WTC11 (cell line): ENCODE measurements around the gene UGT3A2. TPM values are rescaled to one million over a fixed set of nuclear protein-coding genes. Genes with fewer than 3 reads are reported as not detected.

Source experiments
- ATAC-seq: fragments of 200-7000 bp; cut with Tn5 transposase; 2 replicates; pipeline ENCODE4 v1.10.0; 2021; ENCODE audit warnings: mild to moderate bottlenecking, moderate library complexity
- CTCF ChIA-PET: fragments of 300-600 bp; sonication (Branson Sonifier 250); formaldehyde crosslinking; loops from one replicate; lab custom pipeline; 2021; ENCODE audit warnings: antibody characterized with exemption; lab: Charles Lee
- POLR2A ChIA-PET: fragments of 350-600 bp; sonication (Branson Sonifier 250); formaldehyde crosslinking; loops from one replicate; lab custom pipeline; 2021; ENCODE audit warnings: antibody characterized with exemption; lab: Charles Lee
- DNase-seq: peaks from one replicate; pipeline ENCODE4 v3.0.0; 2021; ENCODE audit warnings: low spot score
- H3K27ac Mint-ChIP-seq: 2 replicates; pipeline ENCODE4 v1.8.0; 2021; ENCODE audit warnings: mixed read lengths
- H3K27me3 Mint-ChIP-seq: 2 replicates; pipeline ENCODE4 v1.8.0; 2021; ENCODE audit warnings: low read depth, mild to moderate bottlenecking, moderate library complexity, mixed read lengths
- H3K36me3 Mint-ChIP-seq: 2 replicates; pipeline ENCODE4 v1.8.0; 2021; ENCODE audit warnings: mixed read lengths
- H3K4me1 Mint-ChIP-seq: 2 replicates; pipeline ENCODE4 v1.8.0; 2022; ENCODE audit warnings: mixed read lengths
- H3K4me3 Mint-ChIP-seq: 2 replicates; pipeline ENCODE4 v1.8.0; 2021; ENCODE audit warnings: mild to moderate bottlenecking, moderate library complexity, mixed read lengths
- H3K9me3 Mint-ChIP-seq: 2 replicates; pipeline ENCODE4 v1.8.0; 2021; ENCODE audit warnings: mixed read lengths
- ATF1 ChIP-seq: sonication (generic); formaldehyde crosslinking; IDR thresholded peaks from 2 replicates; pipeline ENCODE4 v1.8.1; 2023; ENCODE audit warnings: mild to moderate bottlenecking, moderate library complexity, missing genetic modification reagents
- ETV6 ChIP-seq: sonication (generic); formaldehyde crosslinking; IDR thresholded peaks from 2 replicates; pipeline ENCODE4 v1.8.1; 2022; ENCODE audit warnings: mild to moderate bottlenecking, missing genetic modification reagents
- GRHL2 ChIP-seq: fragments of 250-450 bp; sonication (Bioruptor Pico); IDR thresholded peaks from 2 replicates; pipeline ENCODE4 v1.8.0; 2022; ENCODE audit warnings: mild to moderate bottlenecking, moderate library complexity; ENCODE audit not compliant: insufficient replicate concordance, severe bottlenecking
- JUN ChIP-seq: sonication (generic); formaldehyde crosslinking; IDR thresholded peaks from 2 replicates; pipeline ENCODE4 v1.8.0; 2023; ENCODE audit warnings: mild to moderate bottlenecking, missing genetic modification reagents
- NR3C1 ChIP-seq: sonication (generic); formaldehyde crosslinking; conservative IDR thresholded peaks from 2 replicates; pipeline ENCODE4 v1.8.1; 2023; ENCODE audit warnings: low read depth, mild to moderate bottlenecking, missing genetic modification reagents
- PRRX2 ChIP-seq: fragments of 250-450 bp; sonication (Bioruptor Pico); IDR thresholded peaks from 2 replicates; pipeline ENCODE4 v1.8.0; 2021; ENCODE audit warnings: mild to moderate bottlenecking
- SMAD3 ChIP-seq: sonication (generic); formaldehyde crosslinking; IDR thresholded peaks from 2 replicates; pipeline ENCODE4 v1.8.0; 2022; ENCODE audit warnings: missing genetic modification reagents, mild to moderate bottlenecking, borderline replicate concordance
- SMAD4 ChIP-seq: sonication (generic); formaldehyde crosslinking; IDR thresholded peaks from 2 replicates; pipeline ENCODE4 v1.8.0; 2022; ENCODE audit warnings: mild to moderate bottlenecking, missing genetic modification reagents
- TP53 ChIP-seq: sonication (generic); formaldehyde crosslinking; IDR thresholded peaks from 2 replicates; pipeline ENCODE4 v1.8.1; 2023; ENCODE audit warnings: mild to moderate bottlenecking, missing genetic modification reagents
- ZNF219 ChIP-seq: sonication (generic); formaldehyde crosslinking; IDR thresholded peaks from 2 replicates; pipeline ENCODE4 v1.8.0; 2023; ENCODE audit warnings: missing genetic modification reagents, mild to moderate bottlenecking, borderline replicate concordance
- ZNF396 ChIP-seq: fragments of 250-450 bp; sonication (Bioruptor Pico); IDR thresholded peaks from 2 replicates; pipeline ENCODE4 v1.8.0; 2021; ENCODE audit warnings: mild to moderate bottlenecking, moderate library complexity, borderline replicate concordance
- ZNF671 ChIP-seq: fragments of 250-450 bp; sonication (Bioruptor Pico); IDR thresholded peaks from 2 replicates; pipeline ENCODE4 v1.8.0; 2021; ENCODE audit warnings: mild to moderate bottlenecking
- total RNA-seq: library from RNA; stranded (reverse); gene quantifications from 3 replicates; pipeline ENCODE4 v1.2.3, GENCODE V29; 2021
- TF ChIP-seq, protein P1 (sequence below): sonication (generic); formaldehyde crosslinking; IDR thresholded peaks from 2 replicates; pipeline ENCODE4 v1.8.1; 2023; ENCODE audit warnings: mild to moderate bottlenecking, missing genetic modification reagents
- TF ChIP-seq, protein P2 (sequence below): sonication (generic); formaldehyde crosslinking; IDR thresholded peaks from 2 replicates; pipeline ENCODE4 v1.8.1; 2022; ENCODE audit warnings: mild to moderate bottlenecking, moderate library complexity, missing genetic modification reagents
- TF ChIP-seq, protein P3 (sequence below): sonication (generic); formaldehyde crosslinking; IDR thresholded peaks from 2 replicates; pipeline ENCODE4 v1.8.0; 2023; ENCODE audit warnings: mild to moderate bottlenecking, missing genetic modification reagents
- TF ChIP-seq, protein P4 (sequence below): fragments of 250-450 bp; sonication (Bioruptor Pico); IDR thresholded peaks from 2 replicates; pipeline ENCODE4 v1.9.0; 2021; ENCODE audit warnings: mild to moderate bottlenecking
- TF ChIP-seq, protein P5 (sequence below): sonication (generic); formaldehyde crosslinking; IDR thresholded peaks from 2 replicates; pipeline ENCODE4 v1.8.0; 2023; ENCODE audit warnings: missing genetic modification reagents, mild to moderate bottlenecking, borderline replicate concordance

The UGT3A2 gene
- total RNA-seq, 1 experiment from 2014 or later, result 13.6 TPM

DNA sequence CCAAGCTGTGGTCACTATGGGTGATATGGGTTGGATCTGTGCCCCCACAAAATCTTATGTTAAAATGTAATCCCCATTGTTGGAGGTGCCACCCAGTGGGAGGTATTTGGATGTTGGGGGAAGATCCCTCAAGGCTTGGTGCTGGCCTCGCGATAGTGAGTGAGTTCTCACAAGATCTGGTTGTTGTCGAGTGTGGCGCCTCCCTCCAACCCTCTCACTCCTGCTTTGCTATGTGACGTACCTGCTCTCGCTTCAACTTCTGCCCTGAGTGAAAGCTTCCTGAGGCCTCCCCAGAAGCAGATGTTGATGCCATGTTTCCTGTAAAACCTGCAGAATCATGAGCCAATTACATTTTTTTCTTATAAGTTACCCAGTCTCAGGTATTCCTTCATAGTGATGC, 35.5 kb downstream of the UGT3A2 start (continued):
- no peak for TF ChIP-seq TP53 (CRISPR knock-in tag)
- TF ChIP-seq NR3C1 (CRISPR knock-in tag), result no peak
- no peak for TF ChIP-seq SMAD4
- no peak for TF ChIP-seq ETV6 (CRISPR knock-in tag)
- TF ChIP-seq ATF1 (CRISPR knock-in tag), result no peak

DNA sequence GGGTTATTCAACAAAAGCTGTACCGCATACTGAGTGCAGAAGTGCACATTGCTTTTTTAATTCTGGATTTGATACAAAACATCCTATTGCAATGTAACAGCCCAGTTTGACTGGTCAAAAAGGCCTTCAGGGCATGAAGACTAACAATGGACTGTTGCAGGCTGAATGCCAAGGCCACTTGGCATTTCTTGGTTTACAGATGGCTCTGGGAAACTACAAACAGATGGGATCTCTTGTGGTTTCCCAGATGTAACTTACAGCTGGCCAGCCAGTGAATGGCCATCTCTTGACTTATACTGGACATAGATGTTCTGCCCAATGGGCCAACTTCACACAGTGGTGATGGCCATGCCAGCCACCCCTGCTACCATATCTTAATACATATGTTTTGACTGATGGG, 36.8 kb downstream of the UGT3A2 start:
- ChIA-PET CTCF (no interaction called here), POLR2A (no interaction called here)
- no peaks in the 10 kb centered on the region for H3K4me1 Mint-ChIP-seq
- no peak overlapping the region for H3K4me3 Mint-ChIP-seq
- no peak overlapping the region for H3K27ac Mint-ChIP-seq
- H3K27me3 Mint-ChIP-seq, result peaks cover 2% of the 10 kb centered on the region; the same call in 1 of the 2 replicates
- TF ChIP-seq, protein P1, sequence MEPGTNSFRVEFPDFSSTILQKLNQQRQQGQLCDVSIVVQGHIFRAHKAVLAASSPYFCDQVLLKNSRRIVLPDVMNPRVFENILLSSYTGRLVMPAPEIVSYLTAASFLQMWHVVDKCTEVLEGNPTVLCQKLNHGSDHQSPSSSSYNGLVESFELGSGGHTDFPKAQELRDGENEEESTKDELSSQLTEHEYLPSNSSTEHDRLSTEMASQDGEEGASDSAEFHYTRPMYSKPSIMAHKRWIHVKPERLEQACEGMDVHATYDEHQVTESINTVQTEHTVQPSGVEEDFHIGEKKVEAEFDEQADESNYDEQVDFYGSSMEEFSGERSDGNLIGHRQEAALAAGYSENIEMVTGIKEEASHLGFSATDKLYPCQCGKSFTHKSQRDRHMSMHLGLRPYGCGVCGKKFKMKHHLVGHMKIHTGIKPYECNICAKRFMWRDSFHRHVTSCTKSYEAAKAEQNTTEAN, result no peak
- TF ChIP-seq, protein P2, sequence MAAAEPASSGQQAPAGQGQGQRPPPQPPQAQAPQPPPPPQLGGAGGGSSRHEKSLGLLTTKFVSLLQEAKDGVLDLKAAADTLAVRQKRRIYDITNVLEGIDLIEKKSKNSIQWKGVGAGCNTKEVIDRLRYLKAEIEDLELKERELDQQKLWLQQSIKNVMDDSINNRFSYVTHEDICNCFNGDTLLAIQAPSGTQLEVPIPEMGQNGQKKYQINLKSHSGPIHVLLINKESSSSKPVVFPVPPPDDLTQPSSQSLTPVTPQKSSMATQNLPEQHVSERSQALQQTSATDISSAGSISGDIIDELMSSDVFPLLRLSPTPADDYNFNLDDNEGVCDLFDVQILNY (CRISPR knock-in tag), result no peak
- no peak for ATAC-seq
- H3K36me3 Mint-ChIP-seq, result peaks cover 6% of the 10 kb centered on the region; the same call in 1 of the 2 replicates
- DNase-seq, result no peak
- peaks cover 25% of the 10 kb centered on the region for H3K9me3 Mint-ChIP-seq

DNA sequence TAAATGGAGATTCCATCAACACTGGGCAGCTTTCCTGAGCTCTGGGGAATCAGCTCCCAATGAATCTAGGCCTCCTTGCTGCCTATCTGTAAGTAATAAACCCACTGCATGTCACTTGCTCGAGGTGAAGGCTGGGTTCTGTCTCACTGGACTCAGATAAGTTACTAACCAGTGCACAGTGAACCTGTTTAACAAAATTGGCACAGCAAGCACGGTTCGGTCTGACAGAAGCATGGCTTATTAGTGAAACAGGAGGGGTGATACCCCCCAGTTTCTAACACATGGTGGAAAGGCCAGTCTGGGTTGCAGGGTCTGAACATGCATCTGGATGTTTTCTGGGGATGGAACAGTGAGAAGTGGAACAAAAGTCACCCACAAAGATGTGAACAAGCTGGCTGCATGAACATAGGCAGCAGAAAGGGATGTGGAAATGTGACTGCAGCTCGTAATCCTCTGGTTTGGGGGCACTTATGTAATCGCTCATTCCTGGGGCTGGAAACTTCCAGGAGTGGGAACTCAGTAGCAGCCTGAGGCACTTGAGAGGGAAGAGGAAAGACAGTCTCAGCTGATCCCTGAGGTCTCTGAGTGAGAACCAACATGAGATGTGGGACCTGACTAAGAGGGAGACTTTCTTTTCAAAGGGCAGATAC, 37.7 kb downstream of the UGT3A2 start:
- Mint-ChIP-seq H3K9me3 (peaks cover 35% of the 10 kb centered on the region), H3K4me1 (peaks cover 3% of the 10 kb centered on the region; the same call in 1 of the 2 replicates), H3K36me3 (peaks cover 6% of the 10 kb centered on the region; the same call in 1 of the 2 replicates), H3K27ac (no peak overlapping the region), H3K27me3 (peaks cover 7% of the 10 kb centered on the region), H3K4me3 (no peak overlapping the region)
- ATAC-seq (no peak), DNase-seq (no peak)
- ChIA-PET CTCF (no interaction called here), POLR2A (no interaction called here)
- no peak for TF ChIP-seq TP53 (CRISPR knock-in tag)
- TF ChIP-seq ZNF219 (CRISPR knock-in tag), result no peak
- TF ChIP-seq ETV6 (CRISPR knock-in tag), result no peak
- TF ChIP-seq, protein P3, sequence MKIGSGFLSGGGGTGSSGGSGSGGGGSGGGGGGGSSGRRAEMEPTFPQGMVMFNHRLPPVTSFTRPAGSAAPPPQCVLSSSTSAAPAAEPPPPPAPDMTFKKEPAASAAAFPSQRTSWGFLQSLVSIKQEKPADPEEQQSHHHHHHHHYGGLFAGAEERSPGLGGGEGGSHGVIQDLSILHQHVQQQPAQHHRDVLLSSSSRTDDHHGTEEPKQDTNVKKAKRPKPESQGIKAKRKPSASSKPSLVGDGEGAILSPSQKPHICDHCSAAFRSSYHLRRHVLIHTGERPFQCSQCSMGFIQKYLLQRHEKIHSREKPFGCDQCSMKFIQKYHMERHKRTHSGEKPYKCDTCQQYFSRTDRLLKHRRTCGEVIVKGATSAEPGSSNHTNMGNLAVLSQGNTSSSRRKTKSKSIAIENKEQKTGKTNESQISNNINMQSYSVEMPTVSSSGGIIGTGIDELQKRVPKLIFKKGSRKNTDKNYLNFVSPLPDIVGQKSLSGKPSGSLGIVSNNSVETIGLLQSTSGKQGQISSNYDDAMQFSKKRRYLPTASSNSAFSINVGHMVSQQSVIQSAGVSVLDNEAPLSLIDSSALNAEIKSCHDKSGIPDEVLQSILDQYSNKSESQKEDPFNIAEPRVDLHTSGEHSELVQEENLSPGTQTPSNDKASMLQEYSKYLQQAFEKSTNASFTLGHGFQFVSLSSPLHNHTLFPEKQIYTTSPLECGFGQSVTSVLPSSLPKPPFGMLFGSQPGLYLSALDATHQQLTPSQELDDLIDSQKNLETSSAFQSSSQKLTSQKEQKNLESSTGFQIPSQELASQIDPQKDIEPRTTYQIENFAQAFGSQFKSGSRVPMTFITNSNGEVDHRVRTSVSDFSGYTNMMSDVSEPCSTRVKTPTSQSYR (CRISPR knock-in tag), result no peak
- no peak for TF ChIP-seq PRRX2 (CRISPR knock-in tag)
- TF ChIP-seq ATF1 (CRISPR knock-in tag), result no peak
- no peak for TF ChIP-seq SMAD3 (CRISPR knock-in tag)
- TF ChIP-seq, protein P4, sequence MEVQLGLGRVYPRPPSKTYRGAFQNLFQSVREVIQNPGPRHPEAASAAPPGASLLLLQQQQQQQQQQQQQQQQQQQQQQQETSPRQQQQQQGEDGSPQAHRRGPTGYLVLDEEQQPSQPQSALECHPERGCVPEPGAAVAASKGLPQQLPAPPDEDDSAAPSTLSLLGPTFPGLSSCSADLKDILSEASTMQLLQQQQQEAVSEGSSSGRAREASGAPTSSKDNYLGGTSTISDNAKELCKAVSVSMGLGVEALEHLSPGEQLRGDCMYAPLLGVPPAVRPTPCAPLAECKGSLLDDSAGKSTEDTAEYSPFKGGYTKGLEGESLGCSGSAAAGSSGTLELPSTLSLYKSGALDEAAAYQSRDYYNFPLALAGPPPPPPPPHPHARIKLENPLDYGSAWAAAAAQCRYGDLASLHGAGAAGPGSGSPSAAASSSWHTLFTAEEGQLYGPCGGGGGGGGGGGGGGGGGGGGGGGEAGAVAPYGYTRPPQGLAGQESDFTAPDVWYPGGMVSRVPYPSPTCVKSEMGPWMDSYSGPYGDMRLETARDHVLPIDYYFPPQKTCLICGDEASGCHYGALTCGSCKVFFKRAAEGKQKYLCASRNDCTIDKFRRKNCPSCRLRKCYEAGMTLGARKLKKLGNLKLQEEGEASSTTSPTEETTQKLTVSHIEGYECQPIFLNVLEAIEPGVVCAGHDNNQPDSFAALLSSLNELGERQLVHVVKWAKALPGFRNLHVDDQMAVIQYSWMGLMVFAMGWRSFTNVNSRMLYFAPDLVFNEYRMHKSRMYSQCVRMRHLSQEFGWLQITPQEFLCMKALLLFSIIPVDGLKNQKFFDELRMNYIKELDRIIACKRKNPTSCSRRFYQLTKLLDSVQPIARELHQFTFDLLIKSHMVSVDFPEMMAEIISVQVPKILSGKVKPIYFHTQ (CRISPR knock-in tag), result no peak
- TF ChIP-seq GRHL2 (CRISPR knock-in tag), result no peak
- TF ChIP-seq ZNF671 (CRISPR knock-in tag), result no peak
- TF ChIP-seq, protein P5, sequence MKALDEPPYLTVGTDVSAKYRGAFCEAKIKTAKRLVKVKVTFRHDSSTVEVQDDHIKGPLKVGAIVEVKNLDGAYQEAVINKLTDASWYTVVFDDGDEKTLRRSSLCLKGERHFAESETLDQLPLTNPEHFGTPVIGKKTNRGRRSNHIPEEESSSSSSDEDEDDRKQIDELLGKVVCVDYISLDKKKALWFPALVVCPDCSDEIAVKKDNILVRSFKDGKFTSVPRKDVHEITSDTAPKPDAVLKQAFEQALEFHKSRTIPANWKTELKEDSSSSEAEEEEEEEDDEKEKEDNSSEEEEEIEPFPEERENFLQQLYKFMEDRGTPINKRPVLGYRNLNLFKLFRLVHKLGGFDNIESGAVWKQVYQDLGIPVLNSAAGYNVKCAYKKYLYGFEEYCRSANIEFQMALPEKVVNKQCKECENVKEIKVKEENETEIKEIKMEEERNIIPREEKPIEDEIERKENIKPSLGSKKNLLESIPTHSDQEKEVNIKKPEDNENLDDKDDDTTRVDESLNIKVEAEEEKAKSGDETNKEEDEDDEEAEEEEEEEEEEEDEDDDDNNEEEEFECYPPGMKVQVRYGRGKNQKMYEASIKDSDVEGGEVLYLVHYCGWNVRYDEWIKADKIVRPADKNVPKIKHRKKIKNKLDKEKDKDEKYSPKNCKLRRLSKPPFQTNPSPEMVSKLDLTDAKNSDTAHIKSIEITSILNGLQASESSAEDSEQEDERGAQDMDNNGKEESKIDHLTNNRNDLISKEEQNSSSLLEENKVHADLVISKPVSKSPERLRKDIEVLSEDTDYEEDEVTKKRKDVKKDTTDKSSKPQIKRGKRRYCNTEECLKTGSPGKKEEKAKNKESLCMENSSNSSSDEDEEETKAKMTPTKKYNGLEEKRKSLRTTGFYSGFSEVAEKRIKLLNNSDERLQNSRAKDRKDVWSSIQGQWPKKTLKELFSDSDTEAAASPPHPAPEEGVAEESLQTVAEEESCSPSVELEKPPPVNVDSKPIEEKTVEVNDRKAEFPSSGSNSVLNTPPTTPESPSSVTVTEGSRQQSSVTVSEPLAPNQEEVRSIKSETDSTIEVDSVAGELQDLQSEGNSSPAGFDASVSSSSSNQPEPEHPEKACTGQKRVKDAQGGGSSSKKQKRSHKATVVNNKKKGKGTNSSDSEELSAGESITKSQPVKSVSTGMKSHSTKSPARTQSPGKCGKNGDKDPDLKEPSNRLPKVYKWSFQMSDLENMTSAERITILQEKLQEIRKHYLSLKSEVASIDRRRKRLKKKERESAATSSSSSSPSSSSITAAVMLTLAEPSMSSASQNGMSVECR, result no peak
- no peak for TF ChIP-seq JUN (CRISPR knock-in tag)
- TF ChIP-seq ZNF396 (CRISPR knock-in tag), result no peak
